NOMO-1 (cell line): ENCODE measurements around the gene SPDYE17.
"Not testable (repeated sequence)": the region's sequence is repeated elsewhere in the genome, so short reads cannot be mapped to it uniquely, and the experiment has no call there.

ENCODE experiments used
- DNase-seq, 2 experiments: peaks; one replicate each; lab custom pipeline; 2025; ENCODE audit not compliant: unreplicated experiment in 2 of 2; lab: John Stamatoyannopoulos, UW

The SPDYE17 gene

DNA sequence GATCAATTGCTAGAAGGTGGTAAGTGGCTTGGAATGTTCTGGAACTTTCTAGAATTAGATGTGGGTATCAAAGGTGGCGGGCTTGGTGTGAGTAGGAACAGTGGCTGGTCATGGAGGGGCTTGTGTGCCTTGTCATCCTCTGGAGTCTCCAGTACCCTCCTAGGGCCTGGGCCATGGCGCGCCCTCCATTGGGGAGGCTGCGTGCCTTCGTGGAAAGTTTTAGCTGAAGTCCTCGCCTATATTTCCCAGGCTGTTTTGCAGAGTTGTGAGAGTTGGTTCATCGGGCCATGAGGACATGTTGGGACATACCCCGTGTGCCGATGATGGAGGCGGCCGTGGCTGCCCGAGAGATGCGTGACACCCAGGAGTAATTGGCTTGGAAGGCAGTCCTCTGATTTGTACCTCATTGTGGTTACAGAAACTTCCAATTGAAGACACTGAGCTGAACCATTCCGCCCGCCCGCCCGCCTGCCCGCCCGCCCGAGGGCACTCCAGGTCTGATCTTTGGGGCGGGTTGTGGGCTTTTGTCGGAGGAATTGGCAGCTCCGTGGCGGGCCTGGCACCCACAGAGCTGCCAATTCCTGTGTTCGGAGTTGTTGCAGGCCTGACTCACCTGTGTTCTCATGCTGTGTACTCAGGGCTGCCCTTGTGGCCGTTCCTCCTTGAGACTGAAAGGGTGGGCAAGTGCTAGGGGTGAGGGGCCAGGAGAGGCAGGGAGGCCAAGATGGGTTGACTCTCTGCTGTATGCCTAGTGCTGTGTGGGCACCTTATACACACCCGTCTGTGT, 57.2 kb downstream of the SPDYE17 start:
- DNase-seq: not testable (repeated sequence)

DNA sequence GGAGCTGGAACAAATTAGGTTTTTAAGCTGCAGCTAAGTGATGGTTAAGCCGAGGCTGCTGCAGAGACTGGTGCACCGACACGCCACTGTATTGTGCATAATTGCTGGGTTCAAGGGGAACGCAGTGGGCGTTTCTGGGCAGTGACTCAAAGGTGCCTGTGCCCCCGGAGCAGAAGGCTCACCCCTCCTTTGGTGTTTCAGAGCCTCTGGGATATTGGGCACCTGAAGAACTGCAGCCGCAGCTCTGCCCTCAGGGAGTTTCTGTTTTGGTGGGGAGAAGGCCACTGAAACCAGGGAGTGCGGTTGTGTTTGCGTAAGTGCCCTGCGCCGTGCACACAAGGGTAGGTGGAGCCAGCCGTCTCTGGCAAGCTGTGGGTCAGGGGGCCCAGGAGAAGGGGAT, 57.8 kb downstream of the SPDYE17 start:
- DNase-seq: not testable (repeated sequence)

DNA sequence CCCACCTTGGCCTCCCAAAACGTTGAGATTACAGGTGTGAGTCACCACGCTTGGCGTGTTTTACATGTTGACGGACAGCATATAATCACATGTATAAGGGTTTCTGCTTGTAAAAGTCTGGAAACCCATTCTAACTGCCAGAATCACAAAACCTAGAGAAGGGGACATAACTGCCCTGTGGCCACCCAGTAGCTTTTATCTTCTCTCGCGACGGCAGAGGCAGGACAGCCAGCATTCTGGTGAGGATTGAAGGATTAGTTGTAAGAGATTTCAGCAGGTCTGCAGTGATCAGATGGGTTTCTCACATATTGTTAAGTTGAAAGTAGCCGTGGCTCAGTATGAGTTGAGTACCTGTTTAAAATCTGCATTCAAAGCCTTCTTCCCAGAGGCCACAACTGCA, 59.8 kb downstream of the SPDYE17 start:
- DNase-seq: not testable (repeated sequence)
